OCI-LY1 (cell line): ENCODE data around the gene BRD1.
"Not testable (repeated sequence)": the region's sequence is repeated elsewhere in the genome, so short reads cannot be mapped to it uniquely, and the experiment has no call there.

ENCODE experiments used
- CTCF ChIP-seq: fragments of 200-600 bp; sonication (generic), shearing (Covaris generic); IDR thresholded peaks from 2 replicates; pipeline ENCODE4 v1.5.1; 2017; ENCODE audit warnings: mild to moderate bottlenecking, antibody characterized with exemption, low read length, moderate library complexity, mixed read lengths
- EZH2 ChIP-seq: fragments of 200-600 bp; sonication (generic), shearing (Covaris generic); IDR thresholded peaks from 2 replicates; pipeline ENCODE4 v1.8.0; 2017; ENCODE audit warnings: borderline replicate concordance, mixed run types, mild to moderate bottlenecking, antibody characterized with exemption, low read length, moderate library complexity, mixed read lengths

GRCh38 chr22:49781886-49782285, 45.8 kb downstream of the BRD1 start:
- TF ChIP-seq CTCF, EZH2: not testable (repeated sequence)
